ENCODE data around the gene CCSER2.
A peak's percentile ranks its signal among the peaks of the same experiment; 100 is the strongest.
"Not testable (repeated sequence)": the region's sequence is repeated elsewhere in the genome, so short reads cannot be mapped to it uniquely, and the experiment has no call there.

CCSER2 gene, protein sequence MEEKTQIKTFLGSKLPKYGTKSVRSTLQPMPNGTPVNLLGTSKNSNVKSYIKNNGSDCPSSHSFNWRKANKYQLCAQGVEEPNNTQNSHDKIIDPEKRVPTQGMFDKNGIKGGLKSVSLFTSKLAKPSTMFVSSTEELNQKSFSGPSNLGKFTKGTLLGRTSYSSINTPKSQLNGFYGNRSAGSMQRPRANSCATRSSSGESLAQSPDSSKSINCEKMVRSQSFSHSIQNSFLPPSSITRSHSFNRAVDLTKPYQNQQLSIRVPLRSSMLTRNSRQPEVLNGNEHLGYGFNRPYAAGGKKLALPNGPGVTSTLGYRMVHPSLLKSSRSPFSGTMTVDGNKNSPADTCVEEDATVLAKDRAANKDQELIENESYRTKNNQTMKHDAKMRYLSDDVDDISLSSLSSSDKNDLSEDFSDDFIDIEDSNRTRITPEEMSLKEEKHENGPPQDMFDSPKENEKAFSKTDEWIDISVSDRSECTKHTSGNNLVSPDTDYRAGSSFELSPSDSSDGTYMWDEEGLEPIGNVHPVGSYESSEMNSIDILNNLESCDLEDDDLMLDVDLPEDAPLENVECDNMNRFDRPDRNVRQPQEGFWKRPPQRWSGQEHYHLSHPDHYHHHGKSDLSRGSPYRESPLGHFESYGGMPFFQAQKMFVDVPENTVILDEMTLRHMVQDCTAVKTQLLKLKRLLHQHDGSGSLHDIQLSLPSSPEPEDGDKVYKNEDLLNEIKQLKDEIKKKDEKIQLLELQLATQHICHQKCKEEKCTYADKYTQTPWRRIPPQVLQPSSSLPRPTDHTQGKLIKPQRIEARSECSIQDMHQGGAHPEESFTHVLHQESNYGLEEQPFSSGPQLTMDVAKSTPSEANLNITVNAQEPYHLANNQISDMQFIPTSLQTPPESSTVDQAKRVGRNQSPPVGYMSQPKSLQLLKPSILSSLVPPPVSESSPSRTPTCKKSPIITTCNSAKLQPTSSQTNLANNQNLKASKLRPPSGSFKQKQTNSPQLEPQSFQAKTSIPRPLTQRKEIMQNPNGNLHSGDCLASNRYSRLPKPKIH

DNA sequence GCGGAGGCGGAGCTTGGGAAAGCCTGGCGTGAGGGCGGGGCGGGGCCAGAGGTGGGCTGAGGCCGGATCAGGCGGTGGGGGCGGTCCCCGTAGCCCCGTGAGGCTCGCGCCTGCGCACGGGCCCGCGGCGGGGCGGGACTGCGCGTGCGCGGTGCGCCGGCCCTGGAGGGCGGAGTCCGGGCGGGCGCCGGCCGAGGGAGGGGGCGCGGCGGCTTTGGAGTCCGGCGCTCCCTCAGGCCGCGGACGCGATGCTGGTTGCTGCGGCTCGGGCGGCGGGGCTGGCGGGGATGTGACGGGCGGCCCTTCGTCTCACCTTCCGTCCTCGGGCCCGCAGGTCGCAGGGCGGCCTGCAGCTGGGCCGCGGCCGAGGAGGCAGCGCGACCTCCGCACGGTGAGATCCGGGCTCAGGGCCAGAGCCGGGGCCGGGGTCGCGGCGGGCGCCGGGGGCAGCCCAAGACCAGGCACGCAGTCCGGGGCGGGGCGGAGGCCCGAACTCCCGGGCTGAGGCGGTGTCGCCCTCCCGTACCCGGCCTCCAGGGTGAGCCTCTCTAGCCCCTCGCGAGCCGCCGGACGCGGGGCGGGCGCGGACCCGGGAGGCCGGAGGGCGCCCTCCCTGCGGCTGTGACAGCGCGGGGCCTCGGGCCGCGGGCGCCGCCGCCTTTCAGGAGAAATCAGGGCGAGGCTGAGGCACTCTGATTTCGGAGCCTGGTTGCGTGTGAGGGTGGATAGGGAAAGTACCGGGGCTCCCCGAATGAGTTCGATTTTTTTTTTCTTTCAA lies at the start of gene CCSER2:
TSS of gene CCSER2 (plus strand) at position 172 of the 778 bp plus-strand sequence. CDS start 42,464 bp downstream, outside the sequence.
- DNase-seq = peak; percentile 96

DNA sequence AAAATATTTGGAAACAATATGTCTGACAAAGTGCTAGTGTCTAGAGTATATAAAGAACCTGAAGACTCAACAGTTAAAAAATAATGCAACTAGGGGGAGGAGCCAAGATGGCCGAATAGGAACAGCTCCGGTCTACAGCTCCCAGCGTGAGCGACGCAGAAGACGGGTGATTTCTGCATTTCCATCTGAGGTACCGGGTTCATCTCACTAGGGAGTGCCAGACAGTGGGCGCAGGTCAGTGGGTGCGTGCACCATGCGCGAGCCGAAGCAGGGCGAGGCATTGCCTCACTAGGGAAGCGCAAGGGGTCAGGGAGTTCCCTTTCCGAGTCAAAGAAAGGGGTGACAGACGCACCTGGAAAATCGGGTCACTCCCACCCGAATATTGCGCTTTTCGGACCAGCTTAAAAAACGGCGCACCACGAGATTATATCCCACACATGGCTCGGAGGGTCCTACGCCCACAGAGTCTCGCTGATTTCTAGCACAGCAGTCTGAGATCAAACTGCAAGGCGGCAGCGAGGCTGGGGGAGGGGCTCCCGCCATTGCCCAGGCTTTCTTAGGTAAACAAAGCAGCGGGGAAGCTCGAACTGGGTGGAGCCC lies 48.4 kb upstream of the CCSER2 start:
- DNase-seq = not testable (repeated sequence)

DNA sequence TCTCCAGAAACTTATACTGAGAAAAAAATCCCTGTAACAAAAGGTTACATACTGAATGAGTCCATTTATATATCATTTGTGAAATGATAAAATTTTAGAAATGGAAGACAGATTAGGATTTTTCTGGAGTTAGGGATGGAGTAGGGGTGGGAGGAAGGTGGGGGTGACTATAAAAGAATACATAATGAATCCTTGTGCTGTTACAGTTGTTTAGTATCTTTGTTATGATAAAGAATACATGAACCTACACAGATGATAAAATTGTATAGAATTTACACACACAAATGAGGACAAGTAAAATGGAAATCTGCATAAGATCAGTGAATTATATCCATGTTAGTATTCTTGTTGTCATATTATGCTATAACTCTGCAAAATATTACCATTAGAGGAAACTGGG lies 41.7 kb upstream of the CCSER2 start:
- no peak for DNase-seq

DNA sequence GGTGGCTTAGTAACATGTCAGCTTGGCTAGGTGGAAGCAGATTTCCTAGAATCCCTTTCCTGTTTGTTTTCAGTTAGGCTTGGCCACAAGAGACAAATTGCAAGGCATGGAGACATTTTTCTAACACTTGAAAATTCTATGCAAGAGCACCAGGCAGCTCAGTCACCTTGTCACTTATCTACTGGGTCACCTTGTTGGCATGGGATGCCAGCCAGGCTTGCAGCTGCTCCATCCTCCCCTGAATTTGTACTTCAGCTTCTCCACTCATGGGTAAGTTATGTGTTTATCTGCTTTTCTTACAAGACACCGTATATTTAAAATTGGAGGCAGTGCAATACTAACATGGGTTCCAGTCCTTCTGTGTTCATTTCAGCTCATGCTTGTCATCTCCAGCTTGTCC lies 40.2 kb upstream of the CCSER2 start:
- DNase-seq = no peak

DNA sequence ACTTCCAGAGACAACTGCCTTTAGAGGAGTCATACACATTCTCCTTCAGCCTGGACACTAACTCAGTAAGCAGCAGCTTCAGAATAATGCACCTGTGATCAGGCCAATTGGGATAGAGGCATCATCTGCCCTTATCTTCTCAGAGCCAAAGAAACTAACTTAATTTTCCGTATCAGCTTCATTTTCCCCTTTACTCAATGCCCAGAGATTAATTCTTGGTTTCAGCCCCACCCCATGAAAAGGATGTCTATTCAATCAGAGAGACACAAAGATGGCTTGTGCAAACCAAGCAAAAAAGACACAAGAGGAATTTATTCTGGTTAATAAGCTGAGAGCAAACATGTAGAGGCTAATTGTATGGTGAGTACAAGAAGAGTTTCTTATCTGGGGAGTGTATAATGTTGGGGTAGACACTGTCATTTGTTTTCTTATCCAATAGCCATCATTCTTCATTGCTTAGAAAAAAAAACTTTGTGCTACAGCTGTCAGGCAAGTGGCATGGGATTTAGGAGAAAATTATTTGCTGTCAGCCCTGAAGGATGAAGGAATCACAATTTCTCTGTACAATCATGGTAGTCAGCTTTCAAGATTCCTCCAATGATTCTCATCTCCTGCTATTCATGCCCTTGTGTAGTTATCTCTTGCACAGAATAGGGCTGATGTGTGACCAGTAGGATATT lies 38.7 kb upstream of the CCSER2 start:
- DNase-seq = no peak

DNA sequence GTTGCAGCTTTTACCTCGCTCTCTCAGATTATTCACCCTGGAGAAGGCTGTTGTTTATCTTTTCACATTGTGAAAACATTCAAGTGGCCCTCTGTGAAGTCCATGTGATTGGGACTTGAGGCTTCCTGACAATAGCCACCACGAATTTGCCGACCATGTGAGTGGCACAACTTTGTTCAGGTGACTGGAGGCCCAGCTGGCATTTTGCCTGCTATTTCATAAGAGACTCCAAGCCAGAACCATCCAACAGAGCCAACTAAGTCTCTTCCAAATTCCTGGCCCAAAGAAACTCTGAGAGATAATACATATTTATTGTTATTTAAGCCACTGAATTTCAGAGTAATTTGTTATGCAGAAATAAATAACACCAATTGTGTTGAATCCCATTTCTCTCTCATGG lies 38.2 kb upstream of the CCSER2 start:
- DNase-seq = no peak

DNA sequence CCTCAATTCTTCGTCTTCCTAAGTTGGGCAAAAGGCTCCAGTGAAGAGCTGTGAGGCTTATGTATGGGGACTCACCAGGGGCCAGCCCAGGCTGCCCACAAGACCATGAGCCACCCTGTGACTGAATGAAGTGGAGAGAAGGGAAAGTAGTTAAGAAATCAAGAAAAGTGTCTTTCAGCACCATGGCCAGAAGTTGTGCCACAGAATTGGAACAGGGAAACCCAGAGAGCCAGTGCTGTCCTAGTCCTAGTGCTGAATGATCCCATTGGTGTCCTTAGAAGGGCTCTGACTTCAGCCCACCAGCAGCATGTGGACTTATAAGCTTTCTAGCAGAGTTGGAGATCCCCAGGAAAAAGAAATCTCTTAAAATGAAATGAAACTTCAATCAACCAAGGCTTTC lies 37.0 kb upstream of the CCSER2 start:
- peak; percentile 70 for DNase-seq

DNA sequence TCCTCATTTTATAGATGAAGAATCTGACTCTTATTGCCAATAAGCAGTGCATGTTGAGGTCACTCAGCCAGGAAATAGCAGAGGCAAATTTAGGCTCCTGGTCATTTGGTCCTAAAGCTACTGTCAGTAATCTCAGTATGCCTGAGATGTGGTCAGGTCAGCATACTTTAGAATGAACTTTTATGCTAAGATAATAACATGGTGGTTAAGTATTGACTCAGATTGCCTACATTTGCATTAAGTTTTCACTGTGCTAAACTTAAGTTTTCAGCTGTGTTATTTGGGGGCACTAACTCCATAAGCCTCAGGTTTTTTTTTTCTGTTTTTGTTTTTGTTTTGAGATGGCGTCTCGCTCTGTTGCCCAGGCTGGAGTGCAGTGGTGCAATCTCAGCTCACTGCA lies 35.9 kb upstream of the CCSER2 start:
- DNase-seq = no peak

DNA sequence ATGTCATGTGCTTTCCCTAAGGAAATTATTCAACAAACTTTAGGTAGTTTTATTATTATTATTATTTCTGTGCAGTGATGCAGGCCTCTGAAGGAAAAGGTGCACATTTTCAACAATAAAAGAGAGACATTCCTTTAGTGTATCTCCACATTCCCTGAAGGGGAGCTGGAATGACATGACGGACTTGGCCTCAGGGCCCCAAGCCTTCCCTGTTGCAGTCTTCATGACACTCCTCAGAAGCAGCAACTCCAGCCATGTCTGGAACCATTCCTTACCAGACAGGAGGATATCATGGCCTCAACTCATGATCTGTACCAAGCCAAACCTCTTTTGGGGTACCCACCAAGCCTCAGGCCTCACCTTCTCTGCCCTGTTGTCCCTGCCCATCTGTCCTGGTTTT lies 35.2 kb upstream of the CCSER2 start:
- no peak for DNase-seq

DNA sequence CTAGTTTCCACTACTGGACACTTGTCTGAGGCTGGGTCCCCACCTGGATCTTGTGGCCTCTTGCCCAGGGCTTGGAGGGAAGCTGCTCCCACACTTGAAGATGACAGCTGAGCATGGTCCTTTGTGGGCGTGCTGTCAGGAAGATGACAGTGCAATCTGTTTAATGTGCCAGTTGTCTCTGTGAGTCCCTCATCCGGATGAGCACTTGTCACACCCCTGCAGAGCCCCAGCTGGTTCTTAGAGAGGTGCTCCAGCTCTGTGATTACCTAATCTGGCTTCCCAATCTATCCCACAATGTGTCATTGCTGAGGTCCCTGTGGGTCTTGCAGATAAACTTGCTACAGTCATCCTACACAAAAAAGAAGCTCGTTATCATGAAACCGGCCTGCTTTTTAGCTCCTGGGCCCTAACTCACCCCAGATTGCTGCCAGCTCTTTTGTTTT lies 34.8 kb upstream of the CCSER2 start:
- peak; percentile 97 for DNase-seq

DNA sequence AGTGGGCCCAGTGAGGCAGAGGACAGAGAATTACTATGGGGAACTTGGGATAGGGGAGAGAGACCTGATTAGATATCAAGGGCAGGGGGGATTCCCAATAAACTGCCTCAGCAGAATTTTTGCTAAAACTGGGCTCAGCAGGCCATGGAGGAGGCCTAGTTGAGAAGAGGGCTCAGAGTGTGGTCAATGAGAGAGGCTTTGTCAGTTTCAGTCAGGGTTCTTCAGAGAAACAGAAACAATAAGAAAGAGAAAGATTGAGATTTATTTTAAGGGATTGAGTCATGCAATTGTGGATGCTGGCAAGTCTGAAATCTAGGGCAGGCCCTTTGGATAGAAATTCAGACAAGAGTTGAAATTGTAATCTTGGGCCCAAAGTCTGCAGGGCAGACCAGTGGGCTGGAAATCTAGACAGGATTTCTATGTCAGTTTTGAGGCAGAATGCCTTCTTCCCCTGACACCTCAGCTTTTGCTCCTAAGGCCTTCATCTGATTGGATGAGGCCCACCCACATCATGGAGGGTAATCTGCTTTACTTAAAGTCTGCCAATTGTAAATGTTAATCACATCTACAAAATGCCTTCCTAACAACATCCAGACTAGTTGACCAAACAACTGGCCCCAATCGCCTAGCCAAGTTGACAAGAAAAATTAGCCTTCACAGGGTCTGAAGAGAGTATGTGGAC lies 33.5 kb upstream of the CCSER2 start:
- no peak for DNase-seq

DNA sequence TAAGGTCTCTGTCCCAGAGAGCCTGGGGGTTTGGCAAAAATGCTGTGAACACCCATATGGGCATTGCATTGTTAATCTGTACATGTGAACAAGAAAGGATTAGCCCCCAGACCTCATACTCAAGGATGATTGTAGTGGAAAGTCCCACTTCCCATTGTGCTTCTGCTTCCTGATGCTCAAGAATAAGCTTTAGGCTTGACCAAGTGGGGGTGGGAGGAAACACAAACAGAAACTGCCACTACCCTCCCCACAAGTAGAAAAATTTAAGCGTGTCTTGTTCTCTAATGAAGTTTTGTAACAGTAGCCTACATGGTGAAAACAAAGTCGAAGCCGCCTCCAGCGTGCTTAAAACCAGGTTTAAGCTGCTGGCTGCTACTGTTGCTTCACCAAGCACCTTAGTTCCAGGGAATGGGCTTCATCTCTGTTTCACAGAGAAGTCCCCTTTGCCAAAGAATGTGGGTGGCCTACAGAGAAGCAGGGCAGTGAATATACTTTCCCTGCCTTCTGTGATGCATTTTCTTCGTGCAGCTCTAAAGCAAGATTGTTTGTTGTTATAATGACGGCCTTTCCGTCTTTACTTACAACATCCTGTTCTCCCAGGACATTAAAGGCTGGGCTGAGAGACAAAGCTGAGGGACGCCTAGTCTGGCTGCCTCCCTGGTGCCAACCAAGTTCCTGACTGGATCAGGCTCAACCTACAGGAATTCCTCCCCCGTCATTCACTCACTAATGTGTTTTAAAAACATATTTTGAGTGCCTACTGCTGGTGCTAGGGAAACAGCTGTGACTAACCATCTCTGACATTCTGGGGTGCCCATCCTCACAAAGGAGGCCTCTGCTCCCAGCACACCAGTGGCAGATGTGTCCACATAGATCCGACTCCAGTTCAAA lies 32.1 kb upstream of the CCSER2 start:
- DNase-seq = no peak

DNA sequence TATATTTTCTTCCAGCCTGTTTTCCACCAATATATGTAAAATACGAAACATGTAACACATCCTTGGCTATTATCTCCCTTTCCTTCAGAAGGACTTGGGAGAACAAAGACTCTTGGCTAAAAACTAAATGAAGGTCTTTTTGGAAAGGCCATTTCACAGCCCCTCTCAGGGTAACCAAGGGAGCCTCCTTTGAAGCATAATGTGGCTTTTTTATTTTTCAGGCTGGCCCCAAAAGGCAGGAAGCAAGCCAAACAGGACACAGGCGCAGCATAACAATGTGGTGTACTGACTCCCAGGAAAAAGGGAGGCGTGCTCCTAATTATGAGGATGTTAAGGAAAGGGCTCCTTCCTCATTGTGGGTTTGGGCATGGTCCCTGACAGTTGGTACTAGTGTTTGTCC lies 30.3 kb upstream of the CCSER2 start:
- DNase-seq = no peak

DNA sequence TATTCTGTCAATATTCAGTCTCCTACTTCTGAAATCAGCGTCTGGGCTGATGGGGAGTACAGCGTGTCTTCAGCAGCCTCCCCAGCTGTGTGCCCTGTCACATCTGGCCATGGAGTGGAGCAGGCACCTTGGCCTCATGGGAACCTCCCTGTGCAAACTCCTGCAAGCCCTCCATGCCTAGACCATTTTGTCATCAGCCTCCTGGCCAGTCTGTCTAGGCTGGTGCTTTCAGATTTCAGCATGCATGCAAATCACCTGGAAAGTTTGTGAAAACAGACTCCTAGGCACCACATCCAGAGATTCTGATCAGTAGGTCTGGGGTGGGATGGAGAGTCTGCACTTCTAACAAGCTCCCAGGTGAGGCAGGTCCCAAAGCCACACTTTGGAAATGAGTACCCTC lies 26.2 kb upstream of the CCSER2 start:
- no peak for DNase-seq

DNA sequence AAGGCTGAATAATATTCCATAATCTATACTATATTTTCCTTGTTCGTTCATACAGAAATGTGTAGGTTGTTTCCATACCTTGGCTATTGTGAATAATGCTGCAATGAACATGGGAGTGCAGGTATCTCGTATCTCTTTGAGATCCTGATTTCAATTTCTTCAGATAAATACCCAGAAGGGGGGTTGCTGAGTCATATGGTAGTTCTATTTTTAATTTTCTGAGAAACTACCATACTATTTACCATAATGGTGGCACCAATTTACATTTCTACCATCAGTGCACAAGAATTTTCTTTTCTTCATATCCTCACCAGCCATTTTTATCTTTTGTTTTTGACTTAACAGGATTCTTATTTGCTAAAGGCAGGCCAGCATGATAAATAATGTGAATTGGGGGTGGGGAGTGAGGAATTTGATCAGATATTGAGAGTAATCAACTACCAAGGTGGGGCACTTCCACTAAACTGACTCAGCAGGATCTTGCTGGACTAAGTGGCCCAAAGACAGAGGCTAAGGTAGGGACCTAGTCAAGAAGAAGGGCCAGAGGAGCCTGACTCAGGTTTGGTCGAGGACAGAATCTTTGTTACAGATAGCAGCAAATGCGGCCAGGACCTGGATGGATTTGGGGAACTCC lies 21.5 kb upstream of the CCSER2 start:
- DNase-seq = no peak

DNA sequence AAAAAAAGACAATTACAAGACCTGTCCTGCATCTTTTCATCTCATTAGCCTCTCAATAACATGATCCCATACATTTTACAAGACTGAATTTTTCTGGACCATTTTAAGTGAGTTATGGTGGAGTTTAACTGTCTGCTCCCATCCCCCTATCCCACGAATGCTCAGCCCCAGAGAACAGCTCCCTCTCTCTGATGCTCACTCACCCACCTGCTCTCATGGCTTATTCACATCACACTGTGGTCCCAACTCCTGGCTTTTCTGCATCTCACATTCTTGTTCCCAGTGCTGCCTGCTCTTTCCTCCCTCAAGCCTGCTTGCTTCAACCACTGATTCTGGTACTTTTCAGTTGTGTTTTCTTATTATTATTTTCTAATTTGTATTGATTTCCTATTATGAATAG lies 20.4 kb upstream of the CCSER2 start:
- no peak for DNase-seq

DNA sequence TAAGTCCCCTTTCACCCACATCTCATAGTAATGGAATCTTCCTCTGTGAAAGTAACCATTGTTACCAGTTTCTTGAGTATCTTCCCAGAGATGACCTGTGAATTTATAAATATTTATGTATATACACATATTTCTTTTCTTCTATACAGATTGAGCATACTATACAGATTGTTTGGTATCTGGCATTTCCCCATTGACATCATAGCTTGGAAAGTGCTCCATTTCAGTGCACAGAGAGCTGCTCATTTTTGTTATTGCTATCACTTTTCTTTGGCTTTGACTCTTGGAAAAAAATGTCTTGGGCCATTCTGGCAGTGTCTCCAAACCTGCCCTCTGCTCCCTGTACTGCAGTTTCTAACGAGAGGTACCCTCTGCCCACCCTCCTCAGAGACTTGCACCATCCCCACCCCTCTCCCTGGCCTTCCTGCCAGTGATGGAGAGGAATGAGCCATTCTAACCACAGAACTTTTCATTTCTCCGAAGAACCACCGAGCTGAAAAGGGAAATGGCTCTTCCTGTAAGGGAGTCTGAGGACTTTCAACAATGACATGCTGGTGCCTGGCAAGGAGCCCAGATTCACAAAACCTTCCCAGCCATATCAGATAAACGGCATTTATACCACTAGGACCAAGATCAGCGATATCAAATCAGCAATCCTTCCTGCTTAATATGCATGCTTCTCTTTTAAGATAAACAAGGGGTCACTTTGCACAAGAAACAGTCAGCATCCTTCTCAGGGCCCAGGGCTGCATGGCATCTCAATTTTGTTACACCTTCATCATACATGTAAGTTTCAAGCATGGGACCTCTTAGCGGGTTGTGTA lies 19.7 kb upstream of the CCSER2 start:
- DNase-seq = peak; percentile 84

DNA sequence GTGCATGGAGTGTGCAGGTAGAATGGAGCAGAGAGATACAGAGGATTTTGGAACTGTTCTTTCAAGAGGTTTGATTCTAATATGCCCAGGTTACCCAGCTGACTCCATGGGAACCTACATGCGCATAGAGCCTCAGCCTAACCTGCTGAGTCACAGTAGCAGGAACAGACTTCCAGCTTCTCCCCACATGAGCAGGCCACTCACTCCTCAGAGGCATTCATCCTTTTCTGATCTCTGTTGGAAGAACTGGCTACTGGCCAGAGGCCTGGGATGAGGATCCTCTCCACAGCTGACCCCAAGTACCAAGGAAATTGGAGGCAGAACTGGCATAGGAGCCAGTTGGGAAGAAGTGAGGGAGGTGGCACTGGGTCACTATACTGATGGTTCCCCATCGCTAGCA lies 17.9 kb upstream of the CCSER2 start:
- DNase-seq = peak; percentile 44

DNA sequence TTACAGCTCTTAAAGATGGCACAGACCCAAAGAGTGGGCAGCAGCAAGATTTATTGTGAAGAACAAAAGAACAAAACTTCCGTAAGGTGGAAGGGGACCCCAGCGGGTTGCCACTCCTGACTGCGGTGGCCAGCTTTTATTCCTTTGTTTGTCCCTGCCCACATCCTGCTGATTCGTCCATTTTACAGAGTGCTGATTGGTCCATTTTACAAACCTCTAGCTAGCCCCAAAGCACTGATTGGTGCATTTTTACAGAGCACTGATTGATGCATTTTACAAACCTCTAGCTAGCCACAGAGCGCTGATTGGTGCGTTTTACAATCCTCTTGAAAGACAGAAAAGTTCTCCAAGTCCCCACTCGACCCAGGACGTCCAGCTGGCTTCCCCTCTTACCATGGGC lies 16.8 kb upstream of the CCSER2 start:
- DNase-seq = no peak

All from OCI-M1 (cell line).